Gastroesophageal sphincter (tissue), 4 donors: ENCODE data around the gene IL24. TPM values are rescaled to one million over a fixed set of nuclear protein-coding genes. Genes with fewer than 3 reads are reported as not detected.

Source experiments
- ATAC-seq: fragments of 150-250 bp; one replicate; pipeline ENCODE4 v1.9.1; 2016; ENCODE audit warnings: mild to moderate bottlenecking, moderate library complexity
- H3K27ac ChIP-seq, 4 donors: fragments of 200-600 bp; sonication (generic) in 3 of 4; 1 replicate in 3 of 4; 2 replicates in 1 of 4; pipeline ENCODE4 v1.5.1; 2016 to 2019
- H3K27me3 ChIP-seq: fragments of 200-600 bp; sonication (generic); one replicate; pipeline ENCODE4 v1.5.1; 2019
- H3K36me3 ChIP-seq, 2 donors: fragments of 200-600 bp; sonication (generic); one replicate each; pipeline ENCODE4 v1.5.1; 2019; ENCODE audit warnings: control low read depth in 1 of 2
- H3K4me1 ChIP-seq, 3 donors: fragments of 200-600 bp; sonication (generic); 1 replicate in 2 of 3; 2 replicates in 1 of 3; pipeline ENCODE4 v1.5.1; 2016 to 2019; ENCODE audit warnings: control low read depth in 2 of 3
- H3K4me3 ChIP-seq, 2 donors: fragments of 200-600 bp; sonication (generic); one replicate each; pipeline ENCODE4 v1.5.1; 2019; ENCODE audit warnings: mild to moderate bottlenecking in 1 of 2, moderate library complexity in 1 of 2
- H3K9me3 ChIP-seq, 3 donors: fragments of 200-600 bp; sonication (generic); one replicate each; pipeline ENCODE4 v1.5.1; 2017 to 2019; ENCODE audit warnings: control low read depth in 2 of 3
- EP300 ChIP-seq: sonication (generic); formaldehyde crosslinking; IDR thresholded peaks from one replicate; pipeline ENCODE4 v1.6.1; 2017; ENCODE audit warnings: antibody characterized with exemption, mild to moderate bottlenecking
- POLR2A ChIP-seq, 2 donors: fragments of 450-650 bp; IDR thresholded peaks; one replicate each; pipeline ENCODE4 v1.6.1; 2017; ENCODE audit warnings: antibody characterized with exemption in 2 of 2, mild to moderate bottlenecking in 2 of 2, moderate library complexity in 1 of 2
- POLR2AphosphoS5 ChIP-seq: sonication (generic); formaldehyde crosslinking; IDR thresholded peaks from one replicate; pipeline ENCODE4 v1.6.1; 2017; ENCODE audit warnings: antibody characterized with exemption
- WGBS, 2 donors: methylation state at CpG; one replicate each; pipeline ENCODE4 v1.1.5; 2018; ENCODE audit warnings: low coverage in 1 of 2; 5-methylcytosine and 5-hydroxymethylcytosine counted together
- total RNA-seq, 4 donors: library from RNA; depleted of rRNA; stranded (reverse); fragments of >200 nt; gene quantifications; one replicate each; pipeline ENCODE4 v1.1.0, GENCODE V29; 2016
- TF ChIP-seq, protein P1 (sequence below), 4 experiments: fragments of 200-600 bp in 2 of 4; fragments of 450-650 bp in 2 of 4; sonication (generic) in 1 of 4; IDR thresholded peaks; one replicate each; pipeline ENCODE4 v1.5.1; 2017 to 2019; ENCODE audit warnings: antibody characterized with exemption in 4 of 4, mild to moderate bottlenecking in 2 of 4, moderate library complexity in 2 of 4

IL24 gene
- total RNA-seq, 4 donors from 2014 or later, result not detected

DNA sequence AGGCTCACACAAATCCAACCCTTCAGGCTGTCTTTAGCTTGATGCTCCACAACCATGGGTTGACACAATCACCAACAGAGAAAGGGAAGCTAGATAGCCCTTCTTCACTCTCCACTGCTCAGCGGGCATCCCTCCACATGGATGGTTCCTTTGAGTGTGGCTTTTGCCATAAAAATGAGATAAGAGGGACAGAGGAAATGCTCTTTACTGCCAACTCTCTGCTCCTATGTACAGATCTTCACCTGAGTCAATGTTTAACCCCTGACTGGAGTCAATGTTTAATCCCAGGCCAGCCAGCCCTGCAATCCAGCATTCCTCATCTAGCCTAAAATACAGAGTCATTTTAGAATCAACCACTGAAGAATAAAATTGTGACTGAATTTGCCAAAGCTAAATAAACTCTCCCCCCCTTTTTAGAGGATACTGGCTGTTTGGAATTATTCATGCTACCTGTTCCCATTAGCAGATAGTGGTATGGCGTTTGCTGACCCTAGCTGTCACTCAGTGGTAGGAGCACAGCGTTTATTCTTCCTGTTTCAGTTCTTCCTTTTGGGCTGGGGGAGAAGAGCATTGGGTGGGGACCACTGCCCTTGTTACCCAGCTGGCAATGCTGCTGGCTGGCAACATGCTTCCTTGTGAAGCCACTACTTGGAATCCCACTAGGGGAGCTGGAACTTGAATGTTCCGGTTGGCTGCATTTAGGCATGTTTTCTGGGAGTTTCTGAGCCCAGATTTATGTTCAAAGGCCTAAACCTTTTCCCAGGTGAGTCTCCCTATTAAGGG, 54.3 kb downstream of the IL24 start:
- H3K36me3 ChIP-seq, result no peaks in the 10 kb centered on the region
- no peak overlapping the region for H3K27ac ChIP-seq
- 60 to 80% methylated on average over 1 to 3 of the region's 4 CpGs for WGBS, 2 donors
- TF ChIP-seq POLR2A (IDR thresholded peaks at IDR 0.05) (no peak), POLR2AphosphoS5 (no peak), EP300 (no peak)
- TF ChIP-seq, protein P1, sequence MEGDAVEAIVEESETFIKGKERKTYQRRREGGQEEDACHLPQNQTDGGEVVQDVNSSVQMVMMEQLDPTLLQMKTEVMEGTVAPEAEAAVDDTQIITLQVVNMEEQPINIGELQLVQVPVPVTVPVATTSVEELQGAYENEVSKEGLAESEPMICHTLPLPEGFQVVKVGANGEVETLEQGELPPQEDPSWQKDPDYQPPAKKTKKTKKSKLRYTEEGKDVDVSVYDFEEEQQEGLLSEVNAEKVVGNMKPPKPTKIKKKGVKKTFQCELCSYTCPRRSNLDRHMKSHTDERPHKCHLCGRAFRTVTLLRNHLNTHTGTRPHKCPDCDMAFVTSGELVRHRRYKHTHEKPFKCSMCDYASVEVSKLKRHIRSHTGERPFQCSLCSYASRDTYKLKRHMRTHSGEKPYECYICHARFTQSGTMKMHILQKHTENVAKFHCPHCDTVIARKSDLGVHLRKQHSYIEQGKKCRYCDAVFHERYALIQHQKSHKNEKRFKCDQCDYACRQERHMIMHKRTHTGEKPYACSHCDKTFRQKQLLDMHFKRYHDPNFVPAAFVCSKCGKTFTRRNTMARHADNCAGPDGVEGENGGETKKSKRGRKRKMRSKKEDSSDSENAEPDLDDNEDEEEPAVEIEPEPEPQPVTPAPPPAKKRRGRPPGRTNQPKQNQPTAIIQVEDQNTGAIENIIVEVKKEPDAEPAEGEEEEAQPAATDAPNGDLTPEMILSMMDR (IDR thresholded peaks at IDR 0.05), result no peak
- H3K27me3 ChIP-seq, result peaks cover 14% of the 10 kb centered on the region
- H3K4me3 ChIP-seq, result no peak overlapping the region
- H3K9me3 ChIP-seq, result peaks cover 0 to 11% (median 0%) of the 10 kb centered on the region in 3 donors
- no peaks in the 10 kb centered on the region for H3K4me1 ChIP-seq
- no peak for ATAC-seq

DNA sequence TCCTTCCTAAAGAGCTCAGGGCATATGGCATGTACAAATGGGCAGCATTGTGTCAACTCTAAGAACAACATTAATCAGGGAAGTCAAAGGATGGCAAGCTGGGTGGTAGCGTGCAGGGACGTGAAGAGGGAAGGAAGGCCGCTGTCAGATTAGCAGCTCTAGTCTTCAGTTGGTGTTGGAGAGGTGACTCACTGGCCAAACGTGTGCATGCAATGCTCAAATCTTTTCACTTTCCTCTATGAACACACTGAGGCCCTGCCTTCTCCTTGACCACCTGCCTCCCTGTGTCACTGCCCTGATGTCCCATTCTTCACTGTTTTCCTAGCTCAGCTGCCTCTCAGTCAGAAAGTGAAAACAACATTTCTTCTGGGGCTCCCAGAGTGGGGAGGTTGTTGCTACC, 54.9 kb downstream of the IL24 start:
- H3K36me3 ChIP-seq, result no peaks in the 10 kb centered on the region
- ATAC-seq, result no peak
- no peaks in the 10 kb centered on the region for H3K4me1 ChIP-seq
- peaks cover 8% of the 10 kb centered on the region for H3K27me3 ChIP-seq
- H3K27ac ChIP-seq, result no peak overlapping the region
- H3K9me3 ChIP-seq, result peaks cover 0 to 11% (median 0%) of the 10 kb centered on the region in 3 donors
- 60 to 72% methylated on average over 4 of the region's 4 CpGs for WGBS, 2 donors
- H3K4me3 ChIP-seq, result no peak overlapping the region
- TF ChIP-seq, protein P1 (IDR thresholded peaks at IDR 0.05), result no peak
- TF ChIP-seq POLR2A (IDR thresholded peaks at IDR 0.05) (no peak), POLR2AphosphoS5 (no peak), EP300 (no peak)

DNA sequence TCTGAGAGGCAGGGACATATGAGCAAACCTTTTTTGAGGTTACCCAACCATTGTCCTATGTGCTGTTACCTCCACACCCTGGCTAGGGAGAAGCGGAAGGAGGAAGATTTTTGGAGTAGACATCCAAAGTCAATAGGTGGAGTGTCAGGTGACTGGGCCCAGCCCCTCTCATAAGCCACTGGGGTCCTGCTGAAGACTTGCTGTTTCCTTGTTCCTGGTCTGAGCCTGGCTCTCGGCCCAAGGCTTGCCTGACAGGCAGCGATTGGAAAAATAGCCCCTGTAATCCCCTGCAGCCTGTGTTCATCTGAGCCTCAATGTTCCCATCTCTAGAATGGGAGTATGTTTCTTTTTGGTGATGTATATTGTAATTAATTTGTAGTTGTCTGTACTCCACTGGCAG, 55.9 kb downstream of the IL24 start:
- ATAC-seq, result no peak
- peaks cover 0 to 11% (median 0%) of the 10 kb centered on the region in 3 donors for H3K9me3 ChIP-seq
- H3K27me3 ChIP-seq, result peaks cover 4% of the 10 kb centered on the region
- no peaks in the 10 kb centered on the region for H3K36me3 ChIP-seq
- H3K27ac ChIP-seq, result no peak overlapping the region
- no peak for TF ChIP-seq EP300
- no peak for TF ChIP-seq POLR2AphosphoS5
- H3K4me3 ChIP-seq, result no peak overlapping the region
- WGBS, 2 donors, result 77 to 100% methylated on average over 3 of the region's 3 CpGs
- no peaks in the 10 kb centered on the region for H3K4me1 ChIP-seq

DNA sequence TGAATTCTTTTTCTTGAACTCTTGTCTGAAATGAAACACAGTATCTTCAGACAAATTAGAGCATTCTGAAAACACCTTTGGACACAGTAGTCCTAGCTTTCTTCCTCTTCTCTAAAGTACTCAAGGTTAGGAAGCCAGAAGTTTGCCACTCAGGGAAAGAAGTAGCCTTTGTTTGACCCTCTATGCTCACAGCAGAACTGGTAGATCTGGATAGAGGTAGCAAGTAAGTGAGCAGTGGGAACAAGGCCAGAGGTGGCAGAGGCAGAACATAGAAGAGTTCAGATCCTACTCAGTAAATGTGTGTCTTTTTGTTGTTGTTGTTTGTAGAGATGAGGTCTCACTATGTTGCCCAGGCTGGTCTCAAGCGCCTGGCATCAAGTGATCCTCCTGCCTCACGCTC, 56.4 kb downstream of the IL24 start:
- 83% methylated on average over 1 of the region's 2 CpGs; no CpG with 5 or more reads in 1 of the 2 donors for WGBS, 2 donors
- TF ChIP-seq POLR2A (IDR thresholded peaks at IDR 0.05) (no peak), EP300 (no peak), POLR2AphosphoS5 (no peak)
- TF ChIP-seq, protein P1 (IDR thresholded peaks at IDR 0.05), result no peak
- peaks cover 0 to 11% (median 0%) of the 10 kb centered on the region in 3 donors for H3K9me3 ChIP-seq
- H3K27me3 ChIP-seq, result no peaks in the 10 kb centered on the region
- no peak overlapping the region for H3K27ac ChIP-seq
- H3K4me1 ChIP-seq, result no peaks in the 10 kb centered on the region
- H3K36me3 ChIP-seq, result no peaks in the 10 kb centered on the region
- no peak overlapping the region for H3K4me3 ChIP-seq
- no peak for ATAC-seq

Other genes with a start within 250 kb of the IL24 start
- gene MAPKAPK2, start 212.5 kb upstream of the IL24 start, total RNA-seq, result 10 to 100 TPM; 45.0 to 77.4 (median 55.5) TPM
- under 1 TPM in 1 of 4 donors, not detected in 3; 0.27 TPM for gene IL19, start 126.7 kb upstream of the IL24 start, total RNA-seq
- gene IL10, start 124.9 kb upstream of the IL24 start, total RNA-seq, result 1 to 10 TPM in 3 of 4 donors, under 1 TPM in 1; 0.45 to 9.3 (median 2.3) TPM
- gene IL20, start 31.8 kb upstream of the IL24 start, total RNA-seq, result not detected
- 1 to 10 TPM in 3 of 4 donors, not detected in 1; 1.0 to 4.1 (median 1.6) TPM for gene FCMR, start 24.5 kb downstream of the IL24 start, total RNA-seq
- 100 to 1,000 TPM in 1 of 4 donors, under 1 TPM in 3; 0.16 to 256 (median 0.35) TPM for gene PIGR, start 49.0 kb downstream of the IL24 start, total RNA-seq
- under 1 TPM in 1 of 4 donors, not detected in 3; 0.39 TPM for gene FCAMR, start 73.0 kb downstream of the IL24 start, total RNA-seq
- gene C1orf116, start 135.3 kb downstream of the IL24 start, total RNA-seq, result 1 to 10 TPM in 2 of 4 donors, under 1 TPM in 1, not detected in 1; 0.19 to 3.7 (median 1.4) TPM
- 10 to 100 TPM in 1 of 4 donors, 1 to 10 TPM in 3; 6.9 to 11.7 (median 8.8) TPM for gene YOD1, start 153.8 kb downstream of the IL24 start, total RNA-seq
- 1 to 10 TPM; 3.4 to 6.7 (median 5.3) TPM for gene PFKFB2, start 155.8 kb downstream of the IL24 start, total RNA-seq
- 1 to 10 TPM in 2 of 4 donors, not detected in 2; 1.6 to 2.7 TPM for gene C4BPB, start 191.4 kb downstream of the IL24 start, total RNA-seq
- gene C4BPA, start 206.8 kb downstream of the IL24 start, total RNA-seq, result 1 to 10 TPM in 1 of 4 donors, not detected in 3; 3.1 TPM